ENCODE results near the gene MERTK.

GRCh38 chr2:112018846-112019245 lies 120.4 kb downstream of the MERTK start:
- TF ChIP-seq, protein P1, sequence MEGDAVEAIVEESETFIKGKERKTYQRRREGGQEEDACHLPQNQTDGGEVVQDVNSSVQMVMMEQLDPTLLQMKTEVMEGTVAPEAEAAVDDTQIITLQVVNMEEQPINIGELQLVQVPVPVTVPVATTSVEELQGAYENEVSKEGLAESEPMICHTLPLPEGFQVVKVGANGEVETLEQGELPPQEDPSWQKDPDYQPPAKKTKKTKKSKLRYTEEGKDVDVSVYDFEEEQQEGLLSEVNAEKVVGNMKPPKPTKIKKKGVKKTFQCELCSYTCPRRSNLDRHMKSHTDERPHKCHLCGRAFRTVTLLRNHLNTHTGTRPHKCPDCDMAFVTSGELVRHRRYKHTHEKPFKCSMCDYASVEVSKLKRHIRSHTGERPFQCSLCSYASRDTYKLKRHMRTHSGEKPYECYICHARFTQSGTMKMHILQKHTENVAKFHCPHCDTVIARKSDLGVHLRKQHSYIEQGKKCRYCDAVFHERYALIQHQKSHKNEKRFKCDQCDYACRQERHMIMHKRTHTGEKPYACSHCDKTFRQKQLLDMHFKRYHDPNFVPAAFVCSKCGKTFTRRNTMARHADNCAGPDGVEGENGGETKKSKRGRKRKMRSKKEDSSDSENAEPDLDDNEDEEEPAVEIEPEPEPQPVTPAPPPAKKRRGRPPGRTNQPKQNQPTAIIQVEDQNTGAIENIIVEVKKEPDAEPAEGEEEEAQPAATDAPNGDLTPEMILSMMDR (IDR thresholded peaks at IDR 0.05; ENCODE audit: insufficient read depth, low read depth, low read length) = no peak
- TF ChIP-seq EZH2 (IDR thresholded peaks at IDR 0.05; ENCODE audit: insufficient read depth, low read length) = no peak

Measured in astrocyte (in vitro differentiated cells and primary cell).